ENCODE data around the gene OMP. TPM values are rescaled to one million over a fixed set of nuclear protein-coding genes. Genes with fewer than 3 reads are reported as not detected.

Gene OMP
- total and polyA plus RNA-seq, 2 of the 4 experiments (the other 2 are of a cell fraction), result 0.27 TPM; not detected in 1

DNA sequence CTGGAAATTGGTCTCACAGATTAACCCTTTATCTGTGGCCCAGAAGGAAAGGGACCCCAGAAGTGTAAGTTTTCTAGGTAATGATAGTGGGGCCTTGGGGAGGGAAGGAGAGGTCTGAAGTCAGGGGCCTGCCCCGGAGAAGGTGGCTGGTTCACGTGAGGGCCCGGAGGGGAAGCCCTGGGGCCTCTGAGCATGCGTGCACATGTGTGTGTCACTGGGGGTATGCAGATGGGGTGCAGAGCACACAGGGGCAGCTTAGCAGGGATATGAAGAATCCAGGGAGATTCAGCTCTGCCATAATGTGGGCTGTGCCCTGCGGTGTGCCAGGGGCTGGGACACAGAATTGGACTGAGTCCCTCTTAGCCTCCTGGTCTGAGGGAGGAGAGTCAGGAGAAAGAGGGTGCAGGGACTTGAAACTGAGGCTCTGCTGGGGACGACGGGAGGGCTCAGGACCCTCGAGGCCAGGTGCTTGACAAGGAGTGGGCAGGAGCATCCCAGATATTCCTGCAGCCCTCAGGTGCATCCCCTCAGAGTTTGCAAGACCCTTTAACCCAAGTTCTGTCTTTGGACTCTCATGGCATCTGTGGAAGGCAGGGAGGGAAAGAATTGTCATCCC is 40.9 kb downstream of the OMP start:
- H2BK20ac ChIP-seq (ENCODE audit: low read depth, low read length), result no peak overlapping the region
- H2BK120ac ChIP-seq (ENCODE audit: low read depth, low read length), result no peak overlapping the region
- no peak overlapping the region for H4K91ac ChIP-seq (ENCODE audit: insufficient read depth, low read depth, low read length)
- H4K5ac ChIP-seq (ENCODE audit: low read depth, low read length), result no peak overlapping the region
- H3K14ac ChIP-seq (replicated peaks; ENCODE audit: low read depth, low read length), result no peak overlapping the region
- in situ Hi-C loops (cut with MboI; ENCODE audit: low sequenced_read_pairs) (no loop called here), dilution Hi-C loops (cut with HindIII; ENCODE audit: low sequenced_read_pairs, unreplicated experiment) (no loop called here), intact Hi-C loops (cut with micrococcal nuclease) (no loop called here)
- H3K9ac ChIP-seq (ENCODE audit: low read depth, low read length), result no peak overlapping the region
- H4K8ac ChIP-seq (ENCODE audit: low read depth in 2 of 2, low read length in 2 of 2), result no peak overlapping the region
- TF ChIP-seq CEBPB (IDR thresholded peaks at IDR 0.05; ENCODE audit: low read depth, low read length) (no peak), SMC3 (IDR thresholded peaks at IDR 0.05; ENCODE audit: low read depth, low read length) (no peak), RCOR1 (IDR thresholded peaks at IDR 0.05; ENCODE audit: insufficient replicate concordance, low read length) (no peak), MAZ (IDR thresholded peaks at IDR 0.05; ENCODE audit: borderline replicate concordance, low read depth, low read length) (no peak), FOS (IDR thresholded peaks at IDR 0.05; ENCODE audit: low read depth, low read length) (no peak), MXI1 (IDR thresholded peaks at IDR 0.05; ENCODE audit: borderline replicate concordance, low read depth, low read length) (no peak), CHD1 (IDR thresholded peaks at IDR 0.05; ENCODE audit: low read depth, low read length) (no peak), POLR2A (IDR thresholded peaks at IDR 0.05; ENCODE audit: low read depth, low read length) (no peak), BHLHE40 (IDR thresholded peaks at IDR 0.05; ENCODE audit: low read depth, low read length) (no peak), RAD21 (IDR thresholded peaks at IDR 0.05; ENCODE audit: low read length) (no peak), NFE2L2 (IDR thresholded peaks at IDR 0.05; ENCODE audit: low read depth, low read length) (no peak), MAFK (IDR thresholded peaks at IDR 0.05; ENCODE audit: low read depth, low read length) (no peak), RFX5 (IDR thresholded peaks at IDR 0.05; ENCODE audit: low read depth, low read length) (no peak)
- TF ChIP-seq, protein P1, sequence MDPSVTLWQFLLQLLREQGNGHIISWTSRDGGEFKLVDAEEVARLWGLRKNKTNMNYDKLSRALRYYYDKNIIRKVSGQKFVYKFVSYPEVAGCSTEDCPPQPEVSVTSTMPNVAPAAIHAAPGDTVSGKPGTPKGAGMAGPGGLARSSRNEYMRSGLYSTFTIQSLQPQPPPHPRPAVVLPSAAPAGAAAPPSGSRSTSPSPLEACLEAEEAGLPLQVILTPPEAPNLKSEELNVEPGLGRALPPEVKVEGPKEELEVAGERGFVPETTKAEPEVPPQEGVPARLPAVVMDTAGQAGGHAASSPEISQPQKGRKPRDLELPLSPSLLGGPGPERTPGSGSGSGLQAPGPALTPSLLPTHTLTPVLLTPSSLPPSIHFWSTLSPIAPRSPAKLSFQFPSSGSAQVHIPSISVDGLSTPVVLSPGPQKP (IDR thresholded peaks at IDR 0.05; ENCODE audit: borderline replicate concordance, low read depth, low read length), result no peak
- TF ChIP-seq, protein P2, sequence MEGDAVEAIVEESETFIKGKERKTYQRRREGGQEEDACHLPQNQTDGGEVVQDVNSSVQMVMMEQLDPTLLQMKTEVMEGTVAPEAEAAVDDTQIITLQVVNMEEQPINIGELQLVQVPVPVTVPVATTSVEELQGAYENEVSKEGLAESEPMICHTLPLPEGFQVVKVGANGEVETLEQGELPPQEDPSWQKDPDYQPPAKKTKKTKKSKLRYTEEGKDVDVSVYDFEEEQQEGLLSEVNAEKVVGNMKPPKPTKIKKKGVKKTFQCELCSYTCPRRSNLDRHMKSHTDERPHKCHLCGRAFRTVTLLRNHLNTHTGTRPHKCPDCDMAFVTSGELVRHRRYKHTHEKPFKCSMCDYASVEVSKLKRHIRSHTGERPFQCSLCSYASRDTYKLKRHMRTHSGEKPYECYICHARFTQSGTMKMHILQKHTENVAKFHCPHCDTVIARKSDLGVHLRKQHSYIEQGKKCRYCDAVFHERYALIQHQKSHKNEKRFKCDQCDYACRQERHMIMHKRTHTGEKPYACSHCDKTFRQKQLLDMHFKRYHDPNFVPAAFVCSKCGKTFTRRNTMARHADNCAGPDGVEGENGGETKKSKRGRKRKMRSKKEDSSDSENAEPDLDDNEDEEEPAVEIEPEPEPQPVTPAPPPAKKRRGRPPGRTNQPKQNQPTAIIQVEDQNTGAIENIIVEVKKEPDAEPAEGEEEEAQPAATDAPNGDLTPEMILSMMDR (conservative IDR thresholded peaks at IDR 0.05; ENCODE audit: low read depth, low read length), result no peak
- no peak overlapping the region for H2BK5ac ChIP-seq (ENCODE audit: low read depth, low read length, poor library complexity, severe bottlenecking)
- H2AFZ ChIP-seq (replicated peaks; ENCODE audit: low read length, poor library complexity), result no peak overlapping the region
- peaks cover 37% of the 10 kb centered on the region for H3K27me3 ChIP-seq (ENCODE audit: control insufficient read depth, insufficient read depth, low read length)
- H3K4ac ChIP-seq (ENCODE audit: low read depth, low read length), result no peak overlapping the region
- no peak overlapping the region for H3K18ac ChIP-seq (ENCODE audit: low read depth, low read length)
- H3K56ac ChIP-seq (ENCODE audit: extremely low read depth, insufficient read depth, low read length), result no peak overlapping the region
- no peak overlapping the region for H2AK9ac ChIP-seq (replicated peaks; ENCODE audit: low read depth, low read length, poor library complexity)
- H3K4me3 ChIP-seq (ENCODE audit: insufficient read depth, low read depth, low read length), result no peak overlapping the region
- DNase-seq (no peak), ATAC-seq (ENCODE audit: low read depth) (no peak)
- H3K4me1 ChIP-seq (ENCODE audit: control insufficient read depth, insufficient read depth, low read length), result no peaks in the 10 kb centered on the region
- no peaks in the 10 kb centered on the region; the same call in 1 of the 2 replicates for H3K9me1 ChIP-seq (ENCODE audit: insufficient read depth, low read length)
- WGBS, 2 experiments (ENCODE audit: extremely low coverage in 2 of 2, insufficient read length in 1 of 2), result 92% methylated on average over 2 of the region's 8 CpGs; no CpG with 5 or more reads in 1 of the 2 experiments
- H3K4me2 ChIP-seq (ENCODE audit: low read depth, low read length), result no peak overlapping the region
- POLR2A ChIA-PET (ENCODE audit: unreplicated experiment), result no interaction called here
- no TSS peak for BruUV-seq (replicated peaks)
- no peaks in the 10 kb centered on the region for H3K36me3 ChIP-seq (ENCODE audit: control insufficient read depth, insufficient read depth, low read length)
- H3K79me1 ChIP-seq (ENCODE audit: low read depth in 1 of 2, low read length in 2 of 2), result no peaks in the 10 kb centered on the region
- no peak overlapping the region for H3K23ac ChIP-seq (ENCODE audit: low read depth, low read length)
- H3K9me3 ChIP-seq (ENCODE audit: control insufficient read depth, insufficient read depth, low read length), result no peaks in the 10 kb centered on the region
- no peak overlapping the region for H3K27ac ChIP-seq (ENCODE audit: insufficient read depth, low read length)
- CTCF ChIA-PET, result no interaction called here
- no peaks in the 10 kb centered on the region for H4K20me1 ChIP-seq (ENCODE audit: insufficient read depth, low read length)
- no peak overlapping the region for H2AK5ac ChIP-seq (ENCODE audit: low read depth, low read length)
- H2BK15ac ChIP-seq (ENCODE audit: low read depth, low read length), result no peak overlapping the region

Data from IMR-90 (cell line).